GM19025 (cell line): ENCODE results near the gene ACY1.

Source experiments
- ATAC-seq: cut with Tn5 transposase; IDR thresholded peaks from one replicate; pipeline ENCODE4 v1.9.1; 2021; ENCODE audit warnings: mild to moderate bottlenecking, low read depth, moderate library complexity; ENCODE audit not compliant: unreplicated experiment

ACY1 gene

GRCh38 chr3:52002748-52003147, 19.4 kb downstream of the ACY1 start:
- ATAC-seq, result no peak

GRCh38 chr3:52004163-52004787, 20.9 kb downstream of the ACY1 start:
- no peak for ATAC-seq

- ATAC-seq, result no peak
These were observed 21.6 kb downstream of the ACY1 start for GRCh38 chr3:52004906-52005395.

GRCh38 chr3:52005571-52005986, 22.2 kb downstream of the ACY1 start:
- no peak for ATAC-seq

- no peak for ATAC-seq
These were observed 22.9 kb downstream of the ACY1 start for GRCh38 chr3:52006017-52006819.

GRCh38 chr3:52006820-52007133, 23.4 kb downstream of the ACY1 start:
- no peak for ATAC-seq

- ATAC-seq, result no peak
These were observed 24.0 kb downstream of the ACY1 start for GRCh38 chr3:52007291-52007690.

GRCh38 chr3:52010431-52010830, 27.1 kb downstream of the ACY1 start:
- ATAC-seq, result no peak

- no peak for ATAC-seq
These were observed 29.4 kb downstream of the ACY1 start for GRCh38 chr3:52012699-52013098.

- no peak for ATAC-seq
These were observed 30.7 kb downstream of the ACY1 start for GRCh38 chr3:52013802-52014598.

GRCh38 chr3:52014613-52015012, 31.3 kb downstream of the ACY1 start:
- ATAC-seq, result no peak

GRCh38 chr3:52015438-52016228, 32.3 kb downstream of the ACY1 start:
- ATAC-seq, result no peak

- ATAC-seq, result no peak
These were observed 34.3 kb downstream of the ACY1 start for GRCh38 chr3:52017586-52017985.

- no peak for ATAC-seq
These were observed 35.1 kb downstream of the ACY1 start for GRCh38 chr3:52018319-52019000.

- no peak for ATAC-seq
These were observed 36.2 kb downstream of the ACY1 start for GRCh38 chr3:52019352-52020080.

GRCh38 chr3:52020796-52021195, 37.5 kb downstream of the ACY1 start:
- ATAC-seq, result no peak

- ATAC-seq, result no peak
These were observed 38.3 kb downstream of the ACY1 start for GRCh38 chr3:52021489-52022268.

GRCh38 chr3:52022323-52023100, 39.2 kb downstream of the ACY1 start:
- no peak for ATAC-seq
